GM20000 (cell line): ENCODE measurements around the gene KLHL6.
"Not testable (repeated sequence)": the region's sequence is repeated elsewhere in the genome, so short reads cannot be mapped to it uniquely, and the experiment has no call there.

Experiments used
- DNase-seq: peaks from one replicate; pipeline ENCODE4 v3.0.0; 2012; ENCODE audit warnings: low spot score
- CTCF ChIP-seq: IDR thresholded peaks from 2 replicates; pipeline ENCODE4 v1.5.1; 2012; ENCODE audit warnings: mild to moderate bottlenecking, control low read depth; ENCODE audit errors: extremely low read depth, missing control alignments

Gene KLHL6

GRCh38 chr3:183466575-183466974 is 88.9 kb downstream of the KLHL6 start:
- no peak for TF ChIP-seq CTCF
- DNase-seq = no peak

GRCh38 chr3:183465710-183466109 is 89.8 kb downstream of the KLHL6 start:
- not testable (repeated sequence) for DNase-seq

DNA sequence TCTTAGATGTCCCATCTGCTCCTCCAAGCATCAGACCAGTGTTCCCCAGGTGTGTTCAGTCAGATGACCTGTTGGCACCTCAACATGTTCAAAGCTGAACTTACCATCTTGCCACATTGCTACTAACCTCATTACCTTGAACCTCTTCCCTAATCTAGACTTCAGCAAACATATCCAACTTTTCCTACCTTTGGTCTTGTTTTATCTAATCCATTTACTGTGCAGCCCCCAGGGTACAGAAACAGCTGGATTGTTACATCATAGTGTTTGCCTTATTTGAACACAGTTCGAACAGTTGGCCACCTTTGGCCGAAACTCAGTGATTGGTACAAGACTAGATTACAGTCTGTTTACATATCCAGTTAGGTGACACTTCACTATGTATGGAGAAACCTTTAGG is 91.0 kb downstream of the KLHL6 start:
- DNase-seq = no peak
- no peak for TF ChIP-seq CTCF

DNA sequence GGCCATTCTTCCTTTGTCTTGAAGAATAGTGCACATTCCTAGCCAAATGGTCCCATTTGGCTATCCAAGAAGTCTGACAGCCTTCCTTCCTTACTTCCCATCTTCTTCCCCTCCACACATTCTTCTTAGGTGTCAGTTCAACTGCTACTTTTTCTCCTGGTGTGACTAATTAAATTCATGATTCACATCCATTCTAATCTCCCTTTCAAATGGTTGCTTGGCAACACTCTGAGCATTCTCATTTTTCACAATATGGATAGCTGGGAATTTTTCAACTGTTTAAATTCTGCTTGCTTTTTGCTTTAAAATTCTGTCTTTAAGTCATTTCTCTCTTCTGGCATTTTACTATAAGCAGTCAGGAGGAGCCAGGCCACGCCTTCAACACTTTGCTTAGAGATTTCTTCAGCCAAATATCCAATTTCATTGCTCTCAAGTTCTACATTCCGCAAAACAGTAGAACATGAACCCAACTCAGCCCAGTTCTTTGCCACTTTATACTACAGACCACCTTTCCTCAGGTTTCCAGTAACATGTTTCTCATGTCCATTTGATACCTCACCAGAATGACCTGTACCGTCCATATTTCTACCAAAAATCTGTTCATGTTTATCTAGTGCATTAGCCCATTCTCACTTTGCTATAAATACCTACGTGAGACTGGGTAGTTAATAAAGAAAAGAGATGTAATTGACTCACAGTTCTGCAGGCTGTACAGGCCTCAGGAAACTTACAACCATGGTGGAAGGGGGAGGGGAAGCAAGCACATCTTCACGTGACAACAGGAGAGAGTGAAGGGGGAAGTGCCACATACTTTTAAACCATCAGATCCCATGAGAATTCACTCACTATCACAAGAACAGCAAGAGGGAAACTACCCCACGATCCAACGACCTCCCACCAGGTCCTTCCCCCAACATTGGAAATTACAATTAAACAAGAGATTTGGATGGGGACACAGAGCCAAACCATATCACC is 95.1 kb downstream of the KLHL6 start:
- no peak for DNase-seq
- TF ChIP-seq CTCF = no peak

GRCh38 chr3:183455089-183455488 is 100.4 kb downstream of the KLHL6 start:
- DNase-seq = no peak
- no peak for TF ChIP-seq CTCF

DNA sequence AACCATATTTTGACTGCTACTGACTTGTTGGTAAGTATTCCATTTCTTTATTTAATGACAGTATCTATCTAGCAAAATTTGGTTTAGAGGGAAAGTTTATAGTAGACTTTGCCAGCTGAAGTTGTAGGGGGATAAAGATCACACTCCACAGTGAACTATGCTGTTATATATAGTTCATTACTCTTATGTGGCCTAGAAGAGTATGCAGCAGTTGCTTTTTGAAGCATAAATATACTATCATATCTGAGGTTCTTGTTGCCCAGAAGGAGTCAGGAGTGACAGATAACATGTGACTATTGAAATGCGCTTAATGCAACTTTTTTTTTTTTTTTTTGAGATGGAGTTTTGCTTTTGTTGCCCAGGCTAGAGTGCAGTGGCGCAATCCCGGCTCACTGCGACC is 101.4 kb downstream of the KLHL6 start:
- no peak for TF ChIP-seq CTCF
- DNase-seq = no peak

DNA sequence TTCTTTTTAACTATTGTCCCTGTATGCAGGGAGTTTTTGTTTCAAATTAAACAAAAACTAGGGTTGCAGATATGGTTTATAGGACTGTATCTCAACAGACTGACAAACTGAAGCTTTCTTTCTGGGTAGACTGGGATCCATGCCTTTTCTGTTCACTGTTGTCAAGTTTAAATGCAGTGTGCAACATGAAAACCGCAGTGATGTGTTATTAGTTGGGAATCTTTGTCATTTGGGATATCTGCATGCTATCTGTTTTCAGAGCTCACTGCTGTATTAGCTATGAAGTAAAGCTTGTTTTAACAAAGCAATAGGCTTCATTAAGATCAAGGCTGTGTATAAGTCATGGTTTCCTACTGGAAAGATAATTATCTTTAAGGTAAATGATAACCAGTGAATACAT is 105.7 kb downstream of the KLHL6 start:
- TF ChIP-seq CTCF = no peak
- DNase-seq = no peak

- no peak for TF ChIP-seq CTCF
- DNase-seq = no peak
Measured at GRCh38 chr3:183449391-183449790, 106.1 kb downstream of the KLHL6 start.
